Colonic mucosa (tissue), 4 donors: Measurements from ENCODE around the gene ROR1. TPM values are rescaled to one million over a fixed set of nuclear protein-coding genes. Genes with fewer than 3 reads are reported as not detected.

Experiments used
- DNase-seq: peaks from one replicate; pipeline ENCODE4 v3.0.0-alpha.2; 2020
- H3K27ac ChIP-seq: fragments of 200-600 bp; one replicate; pipeline ENCODE4 v1.8.0; 2021
- H3K27me3 ChIP-seq: fragments of 200-600 bp; one replicate; pipeline ENCODE4 v1.8.0; 2021
- H3K36me3 ChIP-seq: fragments of 200-600 bp; one replicate; pipeline ENCODE4 v1.8.0; 2021
- H3K4me1 ChIP-seq: fragments of 200-600 bp; one replicate; pipeline ENCODE4 v1.8.0; 2021; ENCODE audit warnings: mild to moderate bottlenecking
- H3K4me3 ChIP-seq: fragments of 200-600 bp; one replicate; pipeline ENCODE4 v1.8.0; 2021
- H3K9ac ChIP-seq, 2 donors: one replicate each; pipeline ENCODE4 v1.7.0; 2013; ENCODE audit warnings: control low read depth in 2 of 2, low read depth in 2 of 2, low read length in 2 of 2
- H3K9me3 ChIP-seq: fragments of 200-600 bp; one replicate; pipeline ENCODE4 v1.8.0; 2021
- CTCF ChIP-seq: fragments of 200-600 bp; IDR thresholded peaks from one replicate; pipeline ENCODE4 v1.8.0; 2022; ENCODE audit warnings: antibody characterized with exemption, mild to moderate bottlenecking
- intact Hi-C: fragments of 100-400 bp; cut with DNase I; formaldehyde crosslinking; loops from one replicate; pipeline ENCODE4 v1.14.1; 2022
- total RNA-seq, 2 donors: library from RNA; stranded (reverse); fragmentation: NEBNext Ultra II Directional in 1 of 2; extraction: Animal tissue kit (Norgen Biotek cat#: 25700) in 1 of 2; gene quantifications; one replicate each; pipeline ENCODE4 v1.2.1, GENCODE V29; 2021
- donor health status: healthy.
- donor health status: DM: no; HTN: no; CAD: no.
- donor health status: DM: no; HTN: no; CAD: no.

The ROR1 gene
- total RNA-seq, 2 donors from 2014 or later: 5.1 to 6.8 TPM

GRCh38 chr1:64139877-64140276 is 366.1 kb downstream of the ROR1 start:
- Histone ChIP-seq H3K27ac (no peak overlapping the region), H3K4me3 (no peak overlapping the region), H3K9me3 (no peaks in the 10 kb centered on the region), H3K36me3 (no peaks in the 10 kb centered on the region), H3K9ac (no peak overlapping the region), H3K27me3 (no peaks in the 10 kb centered on the region), H3K4me1 (no peaks in the 10 kb centered on the region)
- no peak for TF ChIP-seq CTCF
- no peak for DNase-seq
- intact Hi-C loops: loop anchor here (5.0 to 10.0 kb wide), 4 partner anchors 105 to 523 kb away; no protein-coding TSS in a partner anchor

- no peak overlapping the region for H3K27ac ChIP-seq
- H3K36me3 ChIP-seq: no peaks in the 10 kb centered on the region
- no peaks in the 10 kb centered on the region for H3K9me3 ChIP-seq
- no peaks in the 10 kb centered on the region for H3K4me1 ChIP-seq
- DNase-seq: no peak
- H3K9ac ChIP-seq: no peak overlapping the region
- no peaks in the 10 kb centered on the region for H3K27me3 ChIP-seq
- intact Hi-C loops: no loop called here
- no peak overlapping the region for H3K4me3 ChIP-seq
- TF ChIP-seq CTCF: no peak
Observed at GRCh38 chr1:64140596-64140995, 366.8 kb downstream of the ROR1 start.

GRCh38 chr1:64147045-64147724 is 373.4 kb downstream of the ROR1 start:
- TF ChIP-seq CTCF: no peak
- no peaks in the 10 kb centered on the region for H3K27me3 ChIP-seq
- DNase-seq: no peak
- no peaks in the 10 kb centered on the region for H3K36me3 ChIP-seq
- H3K27ac ChIP-seq: no peak overlapping the region
- no peaks in the 10 kb centered on the region for H3K4me1 ChIP-seq
- no peaks in the 10 kb centered on the region for H3K9me3 ChIP-seq
- no peak overlapping the region for H3K9ac ChIP-seq
- no peak overlapping the region for H3K4me3 ChIP-seq
- intact Hi-C loops: no loop called here

- intact Hi-C loops: no loop called here
Observed at GRCh38 chr1:64147759-64148158, 373.9 kb downstream of the ROR1 start.

GRCh38 chr1:64150266-64150665 is 376.4 kb downstream of the ROR1 start:
- intact Hi-C loops: no loop called here
- Histone ChIP-seq H3K36me3 (no peaks in the 10 kb centered on the region), H3K27me3 (no peaks in the 10 kb centered on the region), H3K27ac (no peak overlapping the region), H3K4me3 (no peak overlapping the region), H3K4me1 (no peaks in the 10 kb centered on the region), H3K9me3 (no peaks in the 10 kb centered on the region), H3K9ac (no peak overlapping the region)
- no peak for TF ChIP-seq CTCF
- no peak for DNase-seq

More at GRCh38 chr1:64147759-64148158, 373.9 kb downstream of the ROR1 start:
- no peak overlapping the region for H3K9ac ChIP-seq
- H3K27me3 ChIP-seq: no peaks in the 10 kb centered on the region
- H3K27ac ChIP-seq: no peak overlapping the region
- no peaks in the 10 kb centered on the region for H3K4me1 ChIP-seq
- TF ChIP-seq CTCF: no peak
- no peak overlapping the region for H3K4me3 ChIP-seq
- H3K9me3 ChIP-seq: no peaks in the 10 kb centered on the region
- DNase-seq: no peak
- no peaks in the 10 kb centered on the region for H3K36me3 ChIP-seq
